HG03095 (cell line): ENCODE data around the gene CHAC1.
A peak's percentile ranks its signal among the peaks of the same experiment; 100 is the strongest.

Experiments used
- ATAC-seq: cut with Tn5 transposase; IDR thresholded peaks from one replicate; pipeline ENCODE4 v1.9.1; 2021; ENCODE audit warnings: moderate library complexity; ENCODE audit not compliant: unreplicated experiment

The CHAC1 gene, protein sequence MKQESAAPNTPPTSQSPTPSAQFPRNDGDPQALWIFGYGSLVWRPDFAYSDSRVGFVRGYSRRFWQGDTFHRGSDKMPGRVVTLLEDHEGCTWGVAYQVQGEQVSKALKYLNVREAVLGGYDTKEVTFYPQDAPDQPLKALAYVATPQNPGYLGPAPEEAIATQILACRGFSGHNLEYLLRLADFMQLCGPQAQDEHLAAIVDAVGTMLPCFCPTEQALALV

DNA sequence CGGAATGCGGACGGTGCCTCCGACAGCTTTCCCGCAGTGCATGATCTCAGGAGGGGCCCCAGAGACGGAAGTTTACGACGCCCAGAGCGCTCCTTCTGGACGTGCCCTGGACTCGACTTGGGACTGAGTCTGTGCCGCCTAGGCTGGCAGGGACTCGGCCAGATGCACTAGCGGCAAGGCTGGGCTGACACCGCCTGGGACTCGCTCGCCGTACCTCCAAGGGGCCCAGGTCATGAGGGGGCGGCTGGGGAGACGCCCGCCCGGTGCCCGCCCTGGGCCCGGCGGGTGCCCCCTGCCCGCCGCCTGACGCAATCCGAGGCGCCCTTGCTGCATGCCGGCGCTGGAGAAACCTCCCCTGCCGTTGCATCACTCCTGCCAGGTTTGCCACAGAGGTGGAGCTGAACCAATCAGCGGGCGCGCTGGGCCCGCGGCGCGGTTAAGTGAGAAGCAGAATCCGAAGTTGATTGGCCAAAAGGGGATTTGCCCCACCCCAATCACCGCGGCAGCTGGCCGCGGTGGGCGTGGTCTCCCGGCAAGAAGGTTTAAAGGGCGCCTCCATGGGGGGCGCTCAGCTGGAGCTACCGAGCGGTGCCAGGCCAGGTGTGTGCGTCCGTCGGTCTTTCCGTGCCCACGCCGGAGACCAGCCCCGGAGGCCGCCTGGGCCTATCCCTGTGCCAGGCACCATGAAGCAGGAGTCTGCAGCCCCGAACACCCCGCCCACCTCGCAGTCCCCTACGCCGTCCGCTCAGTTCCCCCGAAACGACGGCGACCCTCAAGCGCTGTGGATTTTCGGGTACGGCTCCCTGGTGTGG, at the start of gene CHAC1:
Gene CHAC1 (plus strand): TSS at position 571 of the 812 bp plus-strand sequence. CDS start 113 bp downstream, at position 684.
- peak; percentile 88 for ATAC-seq

DNA sequence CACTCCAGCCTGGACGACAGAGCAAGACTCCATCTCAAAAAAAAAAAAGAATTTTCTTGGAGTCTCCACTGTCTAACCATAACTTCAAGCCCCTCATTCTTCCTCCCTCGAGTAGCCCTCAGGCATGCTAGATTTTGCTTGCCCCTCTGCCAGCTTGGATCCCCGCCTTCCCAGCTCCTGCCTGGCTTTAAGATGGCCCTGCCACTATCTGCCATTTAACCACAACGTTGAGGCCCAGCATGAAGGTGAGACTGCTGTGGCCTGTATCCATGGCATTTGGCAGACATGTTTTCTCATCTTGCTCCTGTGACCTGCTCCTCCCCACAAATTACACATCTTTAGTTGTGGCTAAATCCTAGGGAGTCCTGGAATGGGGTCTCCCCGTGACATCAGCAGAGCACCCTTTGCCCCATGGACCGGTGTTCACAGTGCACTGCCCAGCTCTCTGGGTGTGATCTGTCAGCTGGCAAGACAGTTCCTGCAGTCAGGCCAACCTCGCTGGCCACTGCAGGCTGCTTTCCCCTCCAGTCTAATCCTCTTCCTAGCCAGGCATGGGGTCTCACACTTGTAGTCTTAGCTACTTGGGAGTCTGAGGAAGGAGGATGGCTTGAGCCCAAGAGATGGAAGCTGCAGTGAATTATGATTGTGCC, 48.6 kb upstream of the CHAC1 start:
- ATAC-seq = no peak

DNA sequence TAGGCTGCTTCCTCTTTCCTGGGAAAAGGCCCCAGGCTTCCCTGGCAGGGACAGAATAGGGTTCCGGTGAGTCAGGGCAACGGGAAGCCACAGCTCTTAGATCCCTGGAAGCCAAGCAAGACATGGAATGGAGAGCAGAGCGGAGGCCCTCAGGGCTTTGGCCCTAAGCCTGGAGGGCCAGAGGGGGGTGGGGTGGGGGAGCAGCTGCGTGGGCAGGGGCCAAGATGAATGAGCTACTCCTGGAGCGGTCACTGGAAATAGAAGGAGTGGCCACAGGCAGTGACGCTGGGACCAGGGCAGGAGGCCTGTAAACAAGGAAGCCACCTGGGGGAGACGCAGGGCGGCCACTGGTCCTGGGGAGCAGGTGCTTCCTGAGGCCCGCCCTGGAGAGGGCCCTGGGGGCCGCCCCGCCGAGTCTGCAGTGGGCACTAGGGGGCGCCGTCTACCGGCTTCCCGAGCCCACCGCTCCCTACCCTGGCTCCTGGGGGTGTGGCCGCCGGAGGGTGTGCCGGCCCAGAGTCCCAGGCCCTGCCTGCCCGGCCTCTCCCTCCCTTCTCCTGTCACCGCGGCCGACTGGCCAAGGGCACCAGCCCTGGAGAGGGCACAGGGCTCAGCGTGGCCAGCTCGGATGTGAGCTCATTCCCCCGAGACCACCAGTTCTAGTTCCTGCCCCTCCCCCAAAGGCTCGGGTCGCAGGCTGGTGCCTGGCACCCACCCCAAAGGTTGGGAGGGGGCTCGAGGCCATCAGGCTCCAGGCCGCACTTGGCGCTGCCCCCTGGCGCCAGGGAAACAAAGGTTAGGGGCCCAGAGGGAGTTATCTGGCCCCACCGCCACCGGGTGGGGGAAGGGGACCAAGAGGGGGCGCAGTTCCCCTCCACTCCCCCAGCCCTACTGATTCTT, 46.9 kb upstream of the CHAC1 start:
- peak; percentile 62 for ATAC-seq

DNA sequence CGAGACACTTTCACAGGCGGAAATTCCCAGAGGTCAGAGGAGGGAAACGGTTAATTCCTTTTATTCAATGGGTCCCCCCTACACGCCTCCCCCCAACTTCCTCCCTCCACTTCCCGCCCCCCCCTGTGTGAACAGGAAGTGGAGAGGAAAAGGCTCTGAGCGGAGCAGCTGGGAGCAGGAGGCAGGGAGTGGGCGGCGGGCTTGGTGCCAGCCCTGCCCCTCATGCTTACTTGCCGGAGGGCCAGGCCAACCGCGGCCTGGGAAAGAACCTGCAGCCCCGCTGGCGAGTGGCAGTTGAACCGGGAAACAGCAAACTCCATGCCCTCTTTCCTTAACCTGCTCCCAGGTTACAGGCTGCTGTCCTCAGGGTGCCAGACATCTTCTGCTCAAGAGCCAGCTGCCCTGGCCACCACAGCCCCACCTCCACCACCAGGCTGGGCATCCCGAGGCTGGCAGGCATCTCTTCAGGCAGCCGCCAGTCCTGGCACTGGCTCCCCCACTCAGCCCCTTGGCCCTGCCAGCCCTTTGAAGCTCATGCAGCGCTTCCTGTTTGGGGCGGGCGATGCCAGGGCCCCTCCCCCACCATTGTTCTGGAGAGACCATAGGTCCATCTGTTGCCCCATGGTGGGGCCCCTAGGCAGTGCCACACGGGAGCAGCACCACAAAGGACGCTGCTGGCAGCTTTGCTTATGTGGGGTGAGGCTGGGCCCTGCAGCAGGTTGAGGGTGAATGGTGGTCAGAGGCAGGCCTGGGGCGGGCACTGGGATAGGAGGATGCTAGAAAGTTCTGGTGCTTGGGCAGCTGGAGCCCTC, 46.1 kb upstream of the CHAC1 start:
- ATAC-seq = no peak

DNA sequence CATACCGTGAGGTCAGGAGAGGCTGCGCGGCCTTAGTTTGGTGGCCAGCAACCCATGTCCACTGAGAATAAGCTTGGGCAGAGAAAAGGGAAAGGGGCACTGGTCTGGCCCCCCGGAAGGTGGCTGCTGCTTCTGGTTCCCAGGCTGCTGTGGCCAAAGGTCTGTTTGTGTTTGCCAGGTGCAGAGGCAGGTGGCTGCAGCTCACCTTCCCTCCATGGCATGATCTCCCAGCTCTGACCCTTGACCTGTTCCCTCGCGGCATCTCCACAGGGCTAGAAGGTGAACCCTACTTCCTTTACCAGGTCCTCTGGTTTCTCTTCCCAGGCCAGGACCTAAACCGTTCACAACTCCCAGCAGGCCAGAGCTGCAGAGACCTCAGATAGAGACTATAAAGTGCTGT, 45.2 kb upstream of the CHAC1 start:
- ATAC-seq = no peak

DNA sequence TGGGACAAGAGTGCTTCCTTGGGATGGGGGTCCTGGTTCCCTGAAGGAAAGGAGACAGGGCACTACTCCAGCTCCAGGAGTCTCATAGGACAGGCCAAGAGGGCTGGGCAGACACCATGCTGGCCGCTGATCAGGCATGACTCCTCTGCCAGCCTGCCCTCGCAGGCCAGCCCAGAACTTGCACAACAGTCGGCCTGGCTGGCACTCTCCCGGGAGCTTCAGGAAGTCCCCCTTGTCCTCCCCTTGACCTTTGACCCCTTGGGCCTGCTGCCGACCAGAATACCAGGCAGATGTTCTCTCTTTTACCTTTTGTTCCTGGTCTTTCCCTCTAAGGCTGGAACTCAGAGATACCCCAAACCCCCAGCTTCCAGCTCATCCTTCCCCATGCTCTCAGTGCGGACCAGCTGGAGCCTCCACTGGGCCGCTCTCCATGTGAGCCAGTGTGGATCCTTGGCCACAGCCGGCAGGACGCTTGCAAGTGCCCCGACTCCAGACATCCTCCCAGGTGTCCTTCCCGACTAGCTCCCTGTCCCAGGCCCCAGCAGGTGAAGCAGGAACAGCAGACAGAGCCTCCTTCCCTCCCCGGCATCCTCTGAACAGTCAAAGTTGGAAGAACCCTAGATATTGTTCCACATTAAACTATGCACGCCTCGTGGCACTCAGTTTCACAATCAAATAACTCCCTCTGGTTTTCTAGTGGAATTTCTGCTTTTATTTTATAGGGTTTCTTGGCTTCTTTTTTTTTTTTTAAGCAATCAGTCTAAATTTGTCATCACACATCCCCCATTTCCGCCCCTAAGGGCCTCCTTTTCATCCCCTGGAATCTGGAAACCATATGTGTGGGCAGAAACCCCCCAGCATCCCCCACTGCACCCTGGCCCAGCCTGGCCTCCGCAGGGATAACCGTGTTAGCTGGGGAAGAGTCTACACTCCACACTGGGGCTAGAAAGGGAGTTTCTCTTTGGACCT, 43.3 kb upstream of the CHAC1 start:
- no peak for ATAC-seq

DNA sequence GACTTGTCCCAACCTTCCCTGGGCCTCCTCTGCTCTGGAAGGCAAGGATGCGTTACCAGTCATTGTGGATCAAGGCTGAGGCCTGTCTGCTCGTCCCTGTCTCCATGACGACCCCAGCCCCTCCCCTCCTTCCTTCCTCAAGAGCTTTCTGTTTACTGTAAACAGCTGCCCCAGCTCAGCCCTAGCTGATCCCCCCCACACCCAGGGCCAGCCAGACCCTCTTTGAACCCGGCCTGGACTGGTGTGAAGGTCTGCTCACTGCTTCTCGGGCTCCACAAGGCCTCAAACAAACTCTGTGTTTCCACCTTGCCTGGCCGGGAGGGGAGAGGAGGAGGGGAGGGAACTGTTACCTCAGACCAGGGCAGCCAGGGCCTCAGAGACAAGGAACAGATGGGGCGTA, 42.1 kb upstream of the CHAC1 start:
- ATAC-seq = no peak

DNA sequence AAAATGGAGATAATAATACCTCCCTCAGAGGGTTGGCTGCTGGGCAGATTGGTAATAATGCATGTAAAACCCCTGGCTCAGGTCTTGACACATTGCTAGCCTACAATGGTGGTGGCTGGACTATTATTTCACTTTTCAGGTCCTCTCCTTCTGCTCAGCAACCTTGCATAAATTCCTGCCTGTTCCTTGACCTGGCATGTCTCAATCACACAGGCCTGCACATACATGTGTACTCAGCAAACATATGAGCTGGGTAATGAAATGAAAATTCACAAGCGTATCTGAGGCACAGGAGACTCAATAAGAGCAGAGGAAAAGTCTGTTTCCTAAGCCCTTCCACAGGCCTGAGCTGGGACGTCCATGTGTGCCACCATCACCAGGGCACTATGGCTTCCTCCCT, 41.6 kb upstream of the CHAC1 start:
- no peak for ATAC-seq

DNA sequence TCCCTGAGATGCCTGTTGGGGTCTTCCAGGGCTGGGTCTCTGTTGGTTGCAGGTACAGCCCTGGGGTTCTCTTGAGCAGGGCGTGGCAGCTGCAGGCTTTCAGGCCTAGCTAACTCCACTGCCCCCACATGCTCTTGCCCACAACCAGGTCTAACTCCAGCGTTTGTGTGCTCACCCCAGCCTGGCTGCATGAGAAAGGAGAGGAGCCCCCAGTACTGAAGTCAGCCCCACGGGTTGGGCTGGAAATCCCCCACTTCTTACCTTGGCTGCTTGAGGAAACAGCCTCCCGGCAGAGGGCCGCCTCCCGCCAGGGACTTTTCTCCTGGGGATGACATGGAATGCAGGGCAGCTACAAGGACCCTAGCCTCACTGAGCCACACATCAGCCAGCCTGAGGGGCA, 40.8 kb upstream of the CHAC1 start:
- no peak for ATAC-seq

DNA sequence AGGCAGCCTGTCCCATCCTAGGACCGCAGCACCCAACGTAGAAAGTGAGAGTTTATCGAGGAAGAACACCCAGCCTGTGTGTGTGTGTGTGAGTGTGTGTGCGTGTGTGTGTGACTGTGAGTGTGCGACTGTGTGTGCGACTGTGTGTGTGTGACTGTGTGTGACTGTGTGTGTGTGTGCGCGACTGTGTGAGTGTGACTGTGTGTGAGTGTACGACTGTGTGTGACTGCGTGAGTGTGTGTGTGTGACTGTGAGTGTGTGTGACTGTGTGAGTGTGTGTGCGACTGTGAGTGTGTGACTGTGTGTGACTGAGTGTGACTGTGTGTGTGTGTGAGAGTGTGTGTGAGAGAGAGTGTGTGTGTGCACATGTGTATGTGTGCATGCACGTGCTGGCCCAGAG, 39.3 kb upstream of the CHAC1 start:
- ATAC-seq = no peak

DNA sequence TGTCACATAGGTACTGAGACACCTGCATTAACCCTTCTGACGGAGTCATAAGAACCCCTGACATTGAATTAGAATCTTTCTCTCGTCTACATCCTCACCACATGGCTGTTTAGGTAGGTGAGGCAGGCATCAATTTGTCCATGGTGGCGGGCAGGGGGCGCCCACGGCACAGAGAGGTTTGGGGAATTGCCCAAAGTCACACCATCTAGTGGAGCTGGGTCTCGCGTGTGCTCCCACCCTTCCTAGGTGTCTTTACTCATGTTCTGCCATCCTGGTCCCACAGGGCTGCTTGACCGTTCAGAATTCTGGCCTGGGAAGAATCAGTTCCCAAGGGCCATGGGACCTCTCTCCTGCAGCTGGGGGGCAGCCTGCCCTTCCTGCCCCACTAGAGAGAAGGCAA, 38.8 kb upstream of the CHAC1 start:
- ATAC-seq = no peak

DNA sequence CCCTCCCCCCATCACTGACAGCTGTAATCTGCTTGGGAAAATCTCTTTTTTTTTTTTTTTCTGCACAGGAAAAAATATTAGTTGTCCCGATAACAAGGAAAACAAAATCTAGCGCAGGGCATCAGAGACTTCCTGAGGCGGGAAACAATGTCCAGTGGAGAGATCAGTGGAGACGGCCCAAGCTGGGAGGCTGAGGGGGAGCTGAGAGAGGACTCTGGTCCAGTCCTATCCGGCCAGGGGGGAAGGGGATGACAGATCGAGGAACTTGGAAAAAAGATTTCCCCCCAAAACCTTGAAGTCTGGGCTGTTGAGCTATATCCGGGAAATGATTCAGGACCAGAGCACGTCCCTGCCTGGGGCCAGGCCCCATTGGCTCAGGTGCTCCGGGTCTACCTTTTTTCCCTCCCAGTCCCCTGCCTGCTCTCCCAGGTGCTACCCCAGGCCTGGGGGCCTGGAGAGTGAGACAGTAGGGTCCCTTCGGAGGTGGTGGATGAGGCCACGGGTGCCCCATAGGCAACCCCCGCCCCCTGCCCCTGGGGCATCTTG, 38.1 kb upstream of the CHAC1 start:
- no peak for ATAC-seq

DNA sequence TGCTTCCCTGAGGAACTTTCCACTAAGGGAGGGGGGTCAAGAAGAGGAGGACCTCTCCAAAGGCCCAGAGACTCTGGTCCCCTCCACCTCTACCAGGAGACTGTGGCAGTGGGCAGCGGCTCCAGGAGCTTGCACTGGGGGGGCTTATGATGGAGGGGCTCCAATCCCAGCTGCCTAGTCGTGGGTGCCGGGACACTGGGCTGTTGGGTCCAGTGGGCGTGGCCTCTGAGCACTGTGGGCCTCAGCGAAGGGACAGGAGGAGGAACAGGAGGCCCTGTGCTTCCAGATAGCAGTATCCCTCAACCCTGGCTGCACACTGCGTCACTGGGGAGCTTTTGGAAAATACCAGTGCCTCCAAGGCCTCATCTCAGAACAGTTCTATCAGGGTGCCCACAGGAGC, 37.6 kb upstream of the CHAC1 start:
- ATAC-seq = no peak

DNA sequence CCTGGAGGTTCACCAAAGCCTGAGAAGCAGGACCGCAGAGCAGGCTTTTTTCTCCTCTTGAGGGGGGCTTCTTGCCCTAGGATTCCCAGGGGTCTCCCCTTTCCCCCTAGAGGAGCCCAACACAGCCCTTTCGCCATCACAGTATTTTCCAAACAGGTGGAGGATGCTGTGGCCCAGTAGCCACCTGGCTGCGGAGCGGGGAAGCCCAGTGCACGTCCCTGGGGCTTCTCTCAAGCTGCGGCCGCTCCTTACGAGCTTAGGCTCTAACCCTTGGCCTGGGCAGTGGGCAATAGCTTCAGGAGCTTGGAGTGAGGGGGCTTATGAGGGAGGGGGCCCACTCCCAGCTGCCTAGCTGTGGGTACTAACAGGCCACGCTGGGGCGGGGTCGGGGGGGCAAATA, 35.7 kb upstream of the CHAC1 start:
- ATAC-seq = no peak

DNA sequence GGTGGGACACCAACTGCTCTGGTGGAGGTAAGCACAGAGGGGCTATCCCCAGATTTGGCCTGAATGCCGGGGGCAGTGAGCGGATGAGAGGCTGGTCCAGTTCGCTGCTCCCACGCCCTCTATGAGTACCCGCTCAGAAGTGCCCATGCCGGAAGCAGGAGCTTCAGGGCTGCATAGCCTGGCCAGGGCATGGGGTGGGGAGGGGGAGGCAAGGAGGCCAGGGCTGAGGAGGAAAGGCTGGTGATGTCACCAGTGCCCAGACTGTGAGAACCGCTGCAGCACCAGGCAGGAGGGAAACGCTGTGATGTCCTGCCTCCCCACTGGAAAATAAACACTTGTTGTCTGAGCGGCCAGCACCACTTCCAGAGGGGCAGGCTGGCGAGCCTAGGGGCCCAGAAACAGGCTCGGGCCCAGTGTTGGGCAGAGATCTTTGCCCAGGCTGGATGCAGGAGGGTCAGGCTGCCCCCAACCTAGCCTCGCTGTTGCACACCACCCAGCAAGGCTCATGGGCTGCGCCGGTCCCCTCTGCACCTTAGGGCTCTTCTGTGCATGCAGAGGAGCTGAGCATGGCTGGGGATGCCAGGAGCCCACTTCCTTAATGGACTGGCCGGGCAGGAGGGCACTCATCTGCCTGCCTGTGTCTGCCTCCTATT, 35.0 kb upstream of the CHAC1 start:
- ATAC-seq = no peak

DNA sequence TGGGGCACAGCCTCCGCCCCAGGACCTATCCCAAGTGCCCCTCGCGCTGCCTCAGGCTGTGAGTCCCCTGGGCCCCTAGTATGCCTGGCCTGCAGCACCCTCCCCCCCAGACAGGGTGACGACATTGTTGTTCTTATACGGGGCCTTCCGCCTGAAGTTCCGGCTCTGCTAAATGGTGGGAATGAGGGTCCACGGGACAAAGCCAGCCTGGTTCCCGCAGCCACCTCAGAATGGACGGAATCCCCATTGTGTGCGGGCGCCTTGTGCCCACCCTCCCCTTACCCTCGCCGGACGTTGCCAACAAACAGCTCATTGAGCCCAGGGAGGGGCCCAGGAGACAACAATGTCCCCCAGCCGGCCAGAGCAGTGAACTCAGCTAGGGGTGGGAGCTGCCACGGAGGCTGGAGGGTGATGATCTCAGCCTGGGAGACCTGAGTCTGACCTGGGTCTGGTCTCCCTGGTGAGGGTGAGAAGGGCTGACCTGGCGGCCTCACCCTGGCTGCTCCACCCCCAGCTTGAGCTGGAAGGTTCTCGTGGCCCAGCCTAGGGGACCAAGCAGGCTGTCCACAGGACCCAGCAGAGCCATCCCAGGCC, 34.4 kb upstream of the CHAC1 start:
- no peak for ATAC-seq

DNA sequence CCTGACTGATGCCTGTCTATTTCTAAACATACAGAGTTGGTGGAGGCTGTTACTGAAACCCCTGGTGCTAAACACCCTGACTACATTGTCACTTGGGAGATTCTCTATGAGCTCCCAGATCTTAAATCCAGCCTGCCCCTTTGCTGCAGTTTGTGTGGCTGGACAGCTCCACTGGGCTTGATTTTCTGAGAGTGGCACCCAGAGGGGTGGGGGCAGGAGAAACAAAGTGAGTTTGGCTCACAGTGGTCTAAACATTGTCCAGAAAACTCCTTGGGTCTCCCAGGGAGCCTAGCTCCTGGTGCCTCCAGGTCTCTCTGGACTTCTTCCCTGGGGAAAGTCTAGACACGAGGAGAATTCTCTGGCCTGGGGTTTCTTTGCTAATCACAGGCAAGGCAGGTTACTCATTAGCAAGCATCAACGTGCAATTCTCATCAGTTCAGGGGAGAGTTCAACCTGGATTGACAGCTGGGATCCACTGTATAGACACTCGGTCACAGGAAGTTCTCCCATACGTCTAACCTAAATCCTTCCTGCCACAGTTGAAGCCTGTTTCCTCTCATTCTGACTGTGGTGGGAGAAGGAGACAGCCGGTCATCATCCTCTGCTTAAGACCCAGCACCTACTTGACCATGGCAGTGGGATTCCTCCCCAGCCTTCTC, 31.2 kb upstream of the CHAC1 start:
- ATAC-seq = no peak
